ENCODE results near the gene HSPG2. TPM values are rescaled to one million over a fixed set of nuclear protein-coding genes. Genes with fewer than 3 reads are reported as not detected.

HSPG2 gene
- total RNA-seq, 1 donor from 2014 or later: 257 TPM

GRCh38 chr1:21824926-21825325 lies 112.2 kb downstream of the HSPG2 start:
- intact Hi-C loops (cut with micrococcal nuclease): no loop called here
- Histone ChIP-seq H3K36me3 (peaks cover 94% of the 10 kb centered on the region), H3K27me3 (ENCODE audit: low read depth) (no peaks in the 10 kb centered on the region)

GRCh38 chr1:21823980-21824702 lies 113.0 kb downstream of the HSPG2 start:
- no peaks in the 10 kb centered on the region for H3K9me3 ChIP-seq (replicated peaks)
- no peak for TF ChIP-seq CTCF (IDR thresholded peaks at IDR 0.05; ENCODE audit: borderline replicate concordance)
- intact Hi-C loops (cut with micrococcal nuclease): no loop called here
- no peaks in the 10 kb centered on the region for H3K27me3 ChIP-seq (ENCODE audit: low read depth)
- peaks cover 86% of the 10 kb centered on the region for H3K36me3 ChIP-seq
- H3K27ac ChIP-seq (replicated peaks): peak overlapping the region; percentile 42
- no peak for DNase-seq
- H3K4me1 ChIP-seq: peaks cover 12% of the 10 kb centered on the region
- no peak overlapping the region for H3K4me3 ChIP-seq

More at GRCh38 chr1:21824926-21825325, 112.2 kb downstream of the HSPG2 start:
- DNase-seq: no peak
- no peak overlapping the region for H3K4me3 ChIP-seq
- H3K27ac ChIP-seq (replicated peaks): peak overlapping the region; percentile 42
- TF ChIP-seq CTCF (IDR thresholded peaks at IDR 0.05; ENCODE audit: borderline replicate concordance): no peak
- H3K4me1 ChIP-seq: peaks cover 12% of the 10 kb centered on the region
- no peaks in the 10 kb centered on the region for H3K9me3 ChIP-seq (replicated peaks)

GRCh38 chr1:21823206-21823979 lies 113.7 kb downstream of the HSPG2 start:
- DNase-seq: no peak
- intact Hi-C loops (cut with micrococcal nuclease): no loop called here
- no peak overlapping the region for H3K4me3 ChIP-seq
- peaks cover 17% of the 10 kb centered on the region for H3K4me1 ChIP-seq
- H3K27ac ChIP-seq (replicated peaks): no peak overlapping the region
- peaks cover 79% of the 10 kb centered on the region for H3K36me3 ChIP-seq
- no peak for TF ChIP-seq CTCF (IDR thresholded peaks at IDR 0.05; ENCODE audit: borderline replicate concordance)
- no peaks in the 10 kb centered on the region for H3K9me3 ChIP-seq (replicated peaks)
- no peaks in the 10 kb centered on the region for H3K27me3 ChIP-seq (ENCODE audit: low read depth)

- H3K36me3 ChIP-seq: peaks cover 68% of the 10 kb centered on the region
- intact Hi-C loops (cut with micrococcal nuclease): no loop called here
- H3K27me3 ChIP-seq (ENCODE audit: low read depth): no peaks in the 10 kb centered on the region
- no peak overlapping the region for H3K4me3 ChIP-seq
- H3K9me3 ChIP-seq (replicated peaks): no peaks in the 10 kb centered on the region
- no peak for TF ChIP-seq CTCF (IDR thresholded peaks at IDR 0.05; ENCODE audit: borderline replicate concordance)
- H3K27ac ChIP-seq (replicated peaks): no peak overlapping the region
- H3K4me1 ChIP-seq: peaks cover 20% of the 10 kb centered on the region
- no peak for DNase-seq
Measured at GRCh38 chr1:21822349-21822748, 114.8 kb downstream of the HSPG2 start.

- Histone ChIP-seq H3K27ac (replicated peaks) (no peak overlapping the region), H3K4me1 (peaks cover 20% of the 10 kb centered on the region), H3K27me3 (ENCODE audit: low read depth) (no peaks in the 10 kb centered on the region), H3K36me3 (peaks cover 60% of the 10 kb centered on the region), H3K9me3 (replicated peaks) (no peaks in the 10 kb centered on the region), H3K4me3 (no peak overlapping the region)
- intact Hi-C loops (cut with micrococcal nuclease): no loop called here
- DNase-seq: no peak
- no peak for TF ChIP-seq CTCF (IDR thresholded peaks at IDR 0.05; ENCODE audit: borderline replicate concordance)
Measured at GRCh38 chr1:21821385-21822019, 115.6 kb downstream of the HSPG2 start.

Measured in left ventricle myocardium inferior (tissue), 1 donor.